HG02840 (cell line): ENCODE measurements around the gene CACNG1.

Source experiments
- ATAC-seq: cut with Tn5 transposase; IDR thresholded peaks from one replicate; pipeline ENCODE4 v1.9.1; 2021; ENCODE audit warnings: mild to moderate bottlenecking, moderate library complexity, moderate number of reproducible peaks; ENCODE audit not compliant: unreplicated experiment, low FRiP score

Gene CACNG1

GRCh38 chr17:67050471-67051154, 6.3 kb downstream of the CACNG1 start:
- no peak for ATAC-seq

- no peak for ATAC-seq
Measured at GRCh38 chr17:67051155-67051538, 6.8 kb downstream of the CACNG1 start.

GRCh38 chr17:67051837-67052236, 7.5 kb downstream of the CACNG1 start:
- ATAC-seq = no peak

GRCh38 chr17:67052720-67053437, 8.5 kb downstream of the CACNG1 start:
- no peak for ATAC-seq

- ATAC-seq = no peak
Measured at GRCh38 chr17:67053438-67054000, 9.2 kb downstream of the CACNG1 start.

- ATAC-seq = no peak
Measured at GRCh38 chr17:67054011-67054591, 9.7 kb downstream of the CACNG1 start.

GRCh38 chr17:67054608-67055007, 10.3 kb downstream of the CACNG1 start:
- no peak for ATAC-seq

GRCh38 chr17:67055041-67055443, 10.7 kb downstream of the CACNG1 start:
- ATAC-seq = no peak

GRCh38 chr17:67055811-67056745, 11.7 kb downstream of the CACNG1 start:
- ATAC-seq = no peak

- no peak for ATAC-seq
Measured at GRCh38 chr17:67056746-67057490, 12.6 kb downstream of the CACNG1 start.

GRCh38 chr17:67058036-67058435, 13.7 kb downstream of the CACNG1 start:
- ATAC-seq = no peak

- ATAC-seq = no peak
Measured at GRCh38 chr17:67059372-67059771, 15.0 kb downstream of the CACNG1 start.

GRCh38 chr17:67063141-67063540, 18.8 kb downstream of the CACNG1 start:
- ATAC-seq = no peak

- no peak for ATAC-seq
Measured at GRCh38 chr17:67066717-67067116, 22.4 kb downstream of the CACNG1 start.

GRCh38 chr17:67067571-67068482, 23.5 kb downstream of the CACNG1 start:
- no peak for ATAC-seq

- ATAC-seq = no peak
Measured at GRCh38 chr17:67068999-67069398, 24.6 kb downstream of the CACNG1 start.

GRCh38 chr17:67069603-67070136, 25.3 kb downstream of the CACNG1 start:
- ATAC-seq = no peak

- ATAC-seq = no peak
Measured at GRCh38 chr17:67071595-67071994, 27.2 kb downstream of the CACNG1 start.
